HepG2 (cell line): ENCODE data around the gene GGA1. TPM values are rescaled to one million over a fixed set of nuclear protein-coding genes. Genes with fewer than 3 reads are reported as not detected.

ENCODE experiments used
- ARID5B ChIP-seq: IDR thresholded peaks from 2 replicates; pipeline ENCODE4 v1.4.0; 2020; ENCODE audit warnings: mild to moderate bottlenecking, missing genetic modification reagents
- ARNT ChIP-seq: fragments of 450-650 bp; IDR thresholded peaks from 2 replicates; pipeline ENCODE4 v1.6.1; 2017
- BATF2 ChIP-seq: sonication (generic); formaldehyde crosslinking; IDR thresholded peaks from 2 replicates; pipeline ENCODE4 v1.8.0; 2022; ENCODE audit warnings: mild to moderate bottlenecking, missing genetic modification reagents, moderate library complexity
- BRF2 ChIP-seq: sonication (generic); formaldehyde crosslinking; IDR thresholded peaks from 2 replicates; pipeline ENCODE4 v1.8.1; 2022; ENCODE audit warnings: mild to moderate bottlenecking, missing genetic modification reagents
- DNMT1 ChIP-seq: sonication (generic); formaldehyde crosslinking; IDR thresholded peaks from 2 replicates; pipeline ENCODE4 v1.5.1; 2020; ENCODE audit warnings: mild to moderate bottlenecking, missing genetic modification reagents
- FOXJ3 ChIP-seq: sonication (generic); formaldehyde crosslinking; IDR thresholded peaks from 2 replicates; pipeline ENCODE4 v1.4.0; 2020; ENCODE audit warnings: missing genetic modification reagents, mild to moderate bottlenecking, borderline replicate concordance
- FOXK1 ChIP-seq: sonication (generic); formaldehyde crosslinking; IDR thresholded peaks from 2 replicates; pipeline ENCODE4 v1.4.0; 2020; ENCODE audit warnings: low read depth, missing genetic modification reagents, borderline replicate concordance
- GATAD2A ChIP-seq: IDR thresholded peaks from 2 replicates; pipeline ENCODE4 v1.6.1; 2016
- HOXA5 ChIP-seq: sonication (generic); formaldehyde crosslinking; IDR thresholded peaks from 2 replicates; pipeline ENCODE4 v1.4.0; 2020; ENCODE audit warnings: missing genetic modification reagents
- KLF16 ChIP-seq, 2 experiments: sonication (generic) in 1 of 2; formaldehyde crosslinking in 1 of 2; IDR thresholded peaks; 2 replicates each; pipeline versions ENCODE4 v1.6.1 to v1.8.0; 2016 to 2023; ENCODE audit warnings: missing genetic modification reagents in 2 of 2, missing compliant biosample characterization in 1 of 2
- MEF2D ChIP-seq: sonication (generic); formaldehyde crosslinking; IDR thresholded peaks from 2 replicates; pipeline ENCODE4 v1.5.1; 2020; ENCODE audit warnings: mild to moderate bottlenecking, missing genetic modification reagents
- REL ChIP-seq: sonication (generic); formaldehyde crosslinking; conservative IDR thresholded peaks from 2 replicates; pipeline ENCODE4 v1.8.0; 2022; ENCODE audit warnings: mild to moderate bottlenecking, missing genetic modification reagents, moderate library complexity
- SETDB1 ChIP-seq: sonication (generic); formaldehyde crosslinking; IDR thresholded peaks from 2 replicates; pipeline ENCODE4 v1.5.1; 2020; ENCODE audit warnings: missing genetic modification reagents, mild to moderate bottlenecking, borderline replicate concordance
- TOE1 ChIP-seq: sonication (generic); formaldehyde crosslinking; IDR thresholded peaks from 2 replicates; pipeline ENCODE4 v1.4.0; 2020; ENCODE audit warnings: mild to moderate bottlenecking, missing genetic modification reagents
- ZBTB38 ChIP-seq: sonication (generic); formaldehyde crosslinking; IDR thresholded peaks from 2 replicates; pipeline ENCODE4 v1.5.1; 2020; ENCODE audit warnings: mild to moderate bottlenecking, missing genetic modification reagents
- ZFP90 ChIP-seq: sonication (generic); formaldehyde crosslinking; IDR thresholded peaks from 2 replicates; pipeline ENCODE4 v1.8.0; 2022; ENCODE audit warnings: missing genetic modification reagents, mild to moderate bottlenecking, inconsistent platforms, borderline replicate concordance
- ZNF891 ChIP-seq: sonication (generic); formaldehyde crosslinking; IDR thresholded peaks from 2 replicates; pipeline ENCODE4 v1.5.0; 2020; ENCODE audit warnings: mild to moderate bottlenecking, missing genetic modification reagents
- polyA plus RNA-seq, 8 experiments: library from polyadenylated mRNA; depleted of rRNA in 3 of 8; stranded (reverse) in 7 of 8; unstranded in 1 of 8; fragments of >200 nt; fragmentation: Illumina TruSeq in 4 of 8; extraction: Trizol in 4 of 8; gene quantifications; 2 replicates each; pipeline versions ENCODE4 v1.2.1 to v1.2.3, GENCODE V29; 2011 to 2016; ENCODE audit warnings: low read depth in 4 of 8, missing spikeins in 1 of 8, mixed read lengths in 1 of 8; ENCODE audit not compliant: insufficient read depth in 1 of 8
- total RNA-seq, 5 experiments: library from RNA; depleted of rRNA; stranded (reverse); fragments of >200 nt; fragmentation: Illumina TruSeq; extraction: Trizol; gene quantifications; 2 replicates each; pipeline ENCODE4 v1.2.3, GENCODE V29; 2016; ENCODE audit warnings: low read depth in 1 of 5
- TF ChIP-seq, protein P1 (sequence below): sonication (generic); formaldehyde crosslinking; IDR thresholded peaks from 2 replicates; pipeline ENCODE4 v1.8.0; 2022; ENCODE audit warnings: missing genetic modification reagents, mild to moderate bottlenecking, moderate library complexity, borderline replicate concordance
- TF ChIP-seq, protein P2 (sequence below): sonication (generic); formaldehyde crosslinking; IDR thresholded peaks from 2 replicates; pipeline ENCODE4 v1.5.0; 2020; ENCODE audit warnings: mild to moderate bottlenecking, missing genetic modification reagents, borderline replicate concordance

GGA1 gene
- total and polyA plus RNA-seq, 2 of the 13 experiments (the other 11 are each of a cell fraction or from before 2014, with no cell fraction given) = 29.1 to 87.2 TPM

DNA sequence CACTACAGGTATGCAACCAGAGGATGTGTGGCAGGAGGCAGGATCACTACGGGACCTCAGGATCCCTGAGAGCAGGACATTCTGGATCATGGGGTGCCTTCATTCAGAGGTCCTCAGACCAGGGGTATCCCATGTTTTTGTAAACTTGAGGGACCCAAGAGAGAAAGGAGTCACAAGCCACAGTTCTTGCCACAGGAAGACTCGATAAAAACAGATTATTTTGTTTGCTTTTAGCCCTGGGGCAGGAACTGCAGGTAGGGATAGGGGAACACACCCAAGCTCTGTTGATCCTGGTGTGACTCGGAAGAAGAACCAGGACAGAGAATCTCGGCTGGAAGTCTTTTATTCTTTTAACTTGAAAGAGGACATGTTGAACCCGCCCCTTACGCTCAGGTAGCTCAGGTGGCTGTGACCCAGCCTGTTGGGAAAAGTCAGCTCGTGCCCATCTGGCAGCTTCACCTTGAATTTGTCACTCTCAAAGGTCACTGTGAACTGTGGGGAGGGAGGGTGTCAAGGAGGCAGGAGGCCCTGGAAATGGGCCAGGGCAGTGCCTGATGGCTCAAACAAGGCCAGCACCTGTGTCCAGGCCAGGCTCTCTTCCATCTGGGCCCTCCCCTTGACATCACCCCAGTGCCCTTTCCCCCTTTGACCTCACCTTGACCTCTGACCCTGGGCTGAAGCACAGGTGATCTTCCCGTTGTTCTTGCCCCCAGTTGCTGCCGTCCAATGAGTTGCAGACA lies 38.5 kb upstream of the GGA1 start (continued):
- no peak; the same call in 1 of the 2 replicates for TF ChIP-seq FOXK1
- no peak for TF ChIP-seq ZBTB38 (CRISPR knock-in tag)
- TF ChIP-seq BRF2 = peak; percentile 72; the same call in 1 of the 2 replicates
- TF ChIP-seq FOXJ3 = peak; percentile 15; the same call in 1 of the 2 replicates
- no peak for TF ChIP-seq ARNT
- 0 out of 2 replicates have a peak, but pooled peaks have one; percentile 44 for TF ChIP-seq ARID5B (CRISPR knock-in tag)
- TF ChIP-seq HOXA5 (CRISPR knock-in tag) = 0 out of 2 replicates have a peak, but pooled peaks have one; percentile 63
- peak; percentile 22; the same call in 1 of the 2 replicates for TF ChIP-seq REL
- 0 out of 2 replicates have a peak, but pooled peaks have one; percentile 2 for TF ChIP-seq GATAD2A (CRISPR knock-in tag)
- TF ChIP-seq, protein P1, sequence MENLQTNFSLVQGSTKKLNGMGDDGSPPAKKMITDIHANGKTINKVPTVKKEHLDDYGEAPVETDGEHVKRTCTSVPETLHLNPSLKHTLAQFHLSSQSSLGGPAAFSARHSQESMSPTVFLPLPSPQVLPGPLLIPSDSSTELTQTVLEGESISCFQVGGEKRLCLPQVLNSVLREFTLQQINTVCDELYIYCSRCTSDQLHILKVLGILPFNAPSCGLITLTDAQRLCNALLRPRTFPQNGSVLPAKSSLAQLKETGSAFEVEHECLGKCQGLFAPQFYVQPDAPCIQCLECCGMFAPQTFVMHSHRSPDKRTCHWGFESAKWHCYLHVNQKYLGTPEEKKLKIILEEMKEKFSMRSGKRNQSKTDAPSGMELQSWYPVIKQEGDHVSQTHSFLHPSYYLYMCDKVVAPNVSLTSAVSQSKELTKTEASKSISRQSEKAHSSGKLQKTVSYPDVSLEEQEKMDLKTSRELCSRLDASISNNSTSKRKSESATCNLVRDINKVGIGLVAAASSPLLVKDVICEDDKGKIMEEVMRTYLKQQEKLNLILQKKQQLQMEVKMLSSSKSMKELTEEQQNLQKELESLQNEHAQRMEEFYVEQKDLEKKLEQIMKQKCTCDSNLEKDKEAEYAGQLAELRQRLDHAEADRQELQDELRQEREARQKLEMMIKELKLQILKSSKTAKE (CRISPR knock-in tag) = peak; percentile 30; the same call in 1 of the 2 replicates
- TF ChIP-seq ZNF891 (CRISPR knock-in tag) = 0 out of 2 replicates have a peak, but pooled peaks have one; percentile 43
- TF ChIP-seq ZFP90 (CRISPR knock-in tag) = 0 out of 2 replicates have a peak, but pooled peaks have one; percentile 29
- TF ChIP-seq BATF2 (CRISPR knock-in tag) = no peak
- no peak for TF ChIP-seq DNMT1 (CRISPR knock-in tag)
- no peak for TF ChIP-seq KLF16 (CRISPR knock-in tag; IDR thresholded peaks at IDR 0.05)
- TF ChIP-seq, protein P2, sequence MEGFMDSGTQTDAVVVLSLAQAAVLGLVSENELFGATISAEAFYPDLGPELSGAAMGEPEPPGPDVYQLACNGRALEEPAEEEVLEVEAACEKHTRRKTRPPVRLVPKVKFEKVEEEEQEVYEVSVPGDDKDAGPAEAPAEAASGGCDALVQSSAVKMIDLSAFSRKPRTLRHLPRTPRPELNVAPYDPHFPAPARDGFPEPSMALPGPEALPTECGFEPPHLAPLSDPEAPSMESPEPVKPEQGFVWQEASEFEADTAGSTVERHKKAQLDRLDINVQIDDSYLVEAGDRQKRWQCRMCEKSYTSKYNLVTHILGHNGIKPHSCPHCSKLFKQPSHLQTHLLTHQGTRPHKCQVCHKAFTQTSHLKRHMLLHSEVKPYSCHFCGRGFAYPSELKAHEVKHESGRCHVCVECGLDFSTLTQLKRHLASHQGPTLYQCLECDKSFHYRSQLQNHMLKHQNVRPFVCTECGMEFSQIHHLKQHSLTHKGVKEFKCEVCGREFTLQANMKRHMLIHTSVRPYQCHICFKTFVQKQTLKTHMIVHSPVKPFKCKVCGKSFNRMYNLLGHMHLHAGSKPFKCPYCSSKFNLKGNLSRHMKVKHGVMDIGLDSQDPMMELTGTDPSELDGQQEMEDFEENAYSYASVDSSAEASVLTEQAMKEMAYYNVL = 0 out of 2 replicates have a peak, but pooled peaks have one; percentile 48
- no peak for TF ChIP-seq MEF2D (CRISPR knock-in tag)
- no peak for TF ChIP-seq TOE1 (CRISPR knock-in tag)
- TF ChIP-seq SETDB1 = no peak
